HG03196 (cell line): ENCODE measurements around the gene TPCN2.
"Not testable (repeated sequence)": the region's sequence is repeated elsewhere in the genome, so short reads cannot be mapped to it uniquely, and the experiment has no call there.

Experiments
- ATAC-seq: cut with Tn5 transposase; IDR thresholded peaks from one replicate; pipeline ENCODE4 v1.9.1; 2021; ENCODE audit not compliant: unreplicated experiment

The TPCN2 gene

GRCh38 chr11:69048694-69049489 lies at the start of gene TPCN2:
Gene TPCN2, plus strand, starts transcription at chr11:69048932. Its CDS starts 66 bp downstream, at chr11:69048998.
- peak; percentile 77 for ATAC-seq

- no peak for ATAC-seq
These were observed 49.5 kb upstream of the TPCN2 start for GRCh38 chr11:68999093-68999747.

GRCh38 chr11:68999748-69000355 lies 48.9 kb upstream of the TPCN2 start:
- not testable (repeated sequence) for ATAC-seq

GRCh38 chr11:69000391-69000790 lies 48.3 kb upstream of the TPCN2 start:
- no peak for ATAC-seq

- ATAC-seq: no peak
These were observed 47.9 kb upstream of the TPCN2 start for GRCh38 chr11:69000831-69001242.

- ATAC-seq: no peak
These were observed 47.3 kb upstream of the TPCN2 start for GRCh38 chr11:69001243-69002081.

- ATAC-seq: no peak
These were observed 46.6 kb upstream of the TPCN2 start for GRCh38 chr11:69002110-69002569.

GRCh38 chr11:69002570-69003231 lies 46.0 kb upstream of the TPCN2 start:
- no peak for ATAC-seq

- no peak for ATAC-seq
These were observed 45.3 kb upstream of the TPCN2 start for GRCh38 chr11:69003301-69003865.

GRCh38 chr11:69003866-69004367 lies 44.8 kb upstream of the TPCN2 start:
- ATAC-seq: no peak

GRCh38 chr11:69004411-69005182 lies 44.1 kb upstream of the TPCN2 start:
- no peak for ATAC-seq

GRCh38 chr11:69005183-69005630 lies 43.5 kb upstream of the TPCN2 start:
- no peak for ATAC-seq

GRCh38 chr11:69005631-69006368 lies 42.9 kb upstream of the TPCN2 start:
- no peak for ATAC-seq

- no peak for ATAC-seq
These were observed 41.9 kb upstream of the TPCN2 start for GRCh38 chr11:69006816-69007215.

GRCh38 chr11:69007975-69008381 lies 40.8 kb upstream of the TPCN2 start:
- ATAC-seq: no peak

- ATAC-seq: no peak
These were observed 39.8 kb upstream of the TPCN2 start for GRCh38 chr11:69008737-69009440.

GRCh38 chr11:69009441-69010211 lies 39.1 kb upstream of the TPCN2 start:
- ATAC-seq: no peak
